ENCODE measurements around the gene SRF. TPM values are rescaled to one million over a fixed set of nuclear protein-coding genes. Genes with fewer than 3 reads are reported as not detected.

SRF gene
- total and polyA plus RNA-seq, 12 donors, result 7.3 to 30.9 (median 23.0) TPM

GRCh38 chr6:43124481-43124880 lies 46.6 kb upstream of the SRF start:
- Histone ChIP-seq H3K4me1 (replicated peaks in 1 of 2) (peaks cover 4 to 27% of the 10 kb centered on the region in 2 donors), H3K4me3 (no peak overlapping the region), H3K27me3 (no peaks in the 10 kb centered on the region), H3K27ac (no peak overlapping the region), H3K36me3 (replicated peaks in 1 of 2) (no peaks in the 10 kb centered on the region), H3K9me3 (replicated peaks in 1 of 3) (no peaks in the 10 kb centered on the region)
- TF ChIP-seq POLR2A (IDR thresholded peaks at IDR 0.05), result no peak
- TF ChIP-seq CTCF (IDR thresholded peaks at IDR 0.05), result no peak
- WGBS, 4 donors, result 79 to 86% (median 82%) methylated on average over 5 to 6 of the region's 6 CpGs; no CpG with 5 or more reads in 1 of the 4 donors
- no peak for DNase-seq
- intact Hi-C loops (cut with DNase I), result no loop called here

- intact Hi-C loops (cut with DNase I), result no loop called here
- Histone ChIP-seq H3K27ac (no peak overlapping the region), H3K4me3 (no peak overlapping the region), H3K4me1 (replicated peaks in 1 of 2) (peaks cover 4 to 21% of the 10 kb centered on the region in 2 donors), H3K9me3 (replicated peaks in 1 of 3) (no peaks in the 10 kb centered on the region), H3K27me3 (no peaks in the 10 kb centered on the region), H3K36me3 (replicated peaks in 1 of 2) (no peaks in the 10 kb centered on the region)
- TF ChIP-seq CTCF (IDR thresholded peaks at IDR 0.05), result no peak
- no peak for TF ChIP-seq POLR2A (IDR thresholded peaks at IDR 0.05)
- no peak for DNase-seq
- 72 to 92% (median 80%) methylated on average over 1 to 6 of the region's 6 CpGs for WGBS, 4 donors
These were observed 46.0 kb upstream of the SRF start for GRCh38 chr6:43125119-43125518.

- no peaks in the 10 kb centered on the region for H3K36me3 ChIP-seq (replicated peaks in 1 of 2)
- H3K27me3 ChIP-seq, result no peaks in the 10 kb centered on the region
- no peak for DNase-seq
- peaks cover 4 to 16% of the 10 kb centered on the region in 2 donors for H3K4me1 ChIP-seq (replicated peaks in 1 of 2)
- WGBS, 4 donors, result 91 to 100% (median 97%) methylated on average over 1 of the region's 1 CpG
- intact Hi-C loops (cut with DNase I), result no loop called here
- H3K4me3 ChIP-seq, result no peak overlapping the region
- no peaks in the 10 kb centered on the region for H3K9me3 ChIP-seq (replicated peaks in 1 of 3)
- TF ChIP-seq POLR2A (IDR thresholded peaks at IDR 0.05) (no peak), CTCF (IDR thresholded peaks at IDR 0.05) (no peak)
- H3K27ac ChIP-seq, result no peak overlapping the region
These were observed 45.5 kb upstream of the SRF start for GRCh38 chr6:43125555-43125954.

GRCh38 chr6:43127180-43127579 lies 43.9 kb upstream of the SRF start:
- H3K36me3 ChIP-seq (replicated peaks in 1 of 2), result no peaks in the 10 kb centered on the region
- peaks cover 4 to 5% of the 10 kb centered on the region in 2 donors for H3K4me1 ChIP-seq (replicated peaks in 1 of 2)
- no peaks in the 10 kb centered on the region for H3K9me3 ChIP-seq (replicated peaks in 1 of 3)
- no peak for DNase-seq
- intact Hi-C loops (cut with DNase I), result no loop called here
- TF ChIP-seq POLR2A (IDR thresholded peaks at IDR 0.05), result no peak
- H3K27me3 ChIP-seq, result no peaks in the 10 kb centered on the region
- H3K4me3 ChIP-seq, result no peak overlapping the region
- no peak overlapping the region for H3K27ac ChIP-seq
- WGBS, 4 donors, result 86 to 94% (median 92%) methylated on average over 12 of the region's 12 CpGs

- Histone ChIP-seq H3K27ac (no peak overlapping the region), H3K27me3 (no peaks in the 10 kb centered on the region), H3K4me1 (replicated peaks in 1 of 2) (peaks cover 4 to 5% of the 10 kb centered on the region in 2 donors), H3K9me3 (replicated peaks in 1 of 3) (no peaks in the 10 kb centered on the region), H3K36me3 (replicated peaks in 1 of 2) (no peaks in the 10 kb centered on the region), H3K4me3 (no peak overlapping the region)
- 24 to 43% (median 34%) methylated on average over 11 of the region's 11 CpGs for WGBS, 4 donors
- DNase-seq, result peak; percentile 73 to 86 (median 77)
- intact Hi-C loops (cut with DNase I), result no loop called here
- TF ChIP-seq POLR2A (IDR thresholded peaks at IDR 0.05) (no peak), CTCF (IDR thresholded peaks at IDR 0.05) (no peak)
These were observed 43.2 kb upstream of the SRF start for GRCh38 chr6:43127877-43128276.
